GM18520 (cell line): ENCODE results near the gene NAA15.
A peak's percentile ranks its signal among the peaks of the same experiment; 100 is the strongest.
"Not testable (repeated sequence)": the region's sequence is repeated elsewhere in the genome, so short reads cannot be mapped to it uniquely, and the experiment has no call there.

Experiments
- ATAC-seq: cut with Tn5 transposase; IDR thresholded peaks from one replicate; pipeline ENCODE4 v1.9.1; 2021; ENCODE audit not compliant: unreplicated experiment

Gene NAA15

DNA sequence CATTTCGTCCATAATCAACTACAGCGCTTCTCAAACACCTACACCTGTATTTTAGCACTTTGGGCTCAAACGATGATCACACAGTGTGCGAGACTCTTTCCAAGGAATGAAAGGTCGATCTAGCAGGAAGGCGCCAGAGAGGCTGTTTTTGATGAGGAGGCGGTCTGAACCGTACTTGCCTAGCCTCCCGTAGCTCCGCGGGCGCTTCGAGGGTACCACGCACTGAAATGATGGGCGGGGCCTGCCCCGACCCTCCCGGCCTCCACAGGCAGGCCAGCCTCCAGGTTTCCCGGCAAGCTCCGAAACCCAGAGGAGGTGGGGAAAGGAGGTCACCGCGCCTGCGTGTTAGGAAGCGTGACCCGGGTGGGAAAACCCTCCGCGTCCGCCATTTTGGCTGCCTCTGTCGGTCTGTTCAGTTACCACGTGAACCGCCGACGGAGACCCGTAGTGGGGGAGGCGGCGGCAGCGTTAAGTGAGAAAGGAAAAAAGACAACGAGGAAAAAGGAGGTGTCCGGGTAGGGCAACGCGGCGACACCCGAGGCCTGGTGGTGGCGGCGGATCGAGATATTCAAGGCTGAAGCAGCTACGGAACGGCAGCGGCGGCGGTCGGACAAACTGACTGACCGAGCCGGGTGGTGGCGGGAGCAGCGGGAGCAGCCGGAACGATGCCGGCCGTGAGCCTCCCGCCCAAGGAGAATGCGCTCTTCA lies at the start of gene NAA15:
Gene NAA15, plus strand, starts transcription at position 393 of the 708 bp plus-strand sequence. Its CDS starts 273 bp downstream, at position 666.
- peak; percentile 78 for ATAC-seq

- no peak for ATAC-seq
These were observed 48.3 kb upstream of the NAA15 start for GRCh38 chr4:139253046-139253445.

- no peak for ATAC-seq
These were observed 47.6 kb upstream of the NAA15 start for GRCh38 chr4:139253713-139254112.

GRCh38 chr4:139255581-139255980 lies 45.7 kb upstream of the NAA15 start:
- not testable (repeated sequence) for ATAC-seq

DNA sequence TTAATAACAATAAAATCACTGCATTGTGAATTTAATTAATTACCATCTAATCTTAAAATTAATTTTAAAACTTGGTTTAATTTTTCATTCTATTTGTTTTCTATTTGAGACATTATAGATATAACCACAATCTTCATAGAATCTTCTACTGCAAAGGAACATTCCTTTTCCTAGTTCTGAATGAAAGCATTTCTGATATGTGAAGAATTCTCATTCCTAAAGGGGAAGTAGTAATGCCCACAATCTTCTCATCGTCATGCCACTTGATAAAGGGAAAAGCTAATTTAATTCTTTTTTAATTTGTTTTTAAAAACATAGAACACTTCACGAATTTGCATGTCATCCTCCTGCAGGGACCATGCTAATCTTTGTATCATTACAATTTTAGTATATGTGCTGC lies 45.0 kb upstream of the NAA15 start:
- ATAC-seq: no peak

- ATAC-seq: no peak
These were observed 35.7 kb upstream of the NAA15 start for GRCh38 chr4:139265654-139266053.

GRCh38 chr4:139266208-139266582 lies 35.1 kb upstream of the NAA15 start:
- ATAC-seq: no peak

- peak; percentile 91 for ATAC-seq
These were observed 34.6 kb upstream of the NAA15 start for GRCh38 chr4:139266583-139267257.

DNA sequence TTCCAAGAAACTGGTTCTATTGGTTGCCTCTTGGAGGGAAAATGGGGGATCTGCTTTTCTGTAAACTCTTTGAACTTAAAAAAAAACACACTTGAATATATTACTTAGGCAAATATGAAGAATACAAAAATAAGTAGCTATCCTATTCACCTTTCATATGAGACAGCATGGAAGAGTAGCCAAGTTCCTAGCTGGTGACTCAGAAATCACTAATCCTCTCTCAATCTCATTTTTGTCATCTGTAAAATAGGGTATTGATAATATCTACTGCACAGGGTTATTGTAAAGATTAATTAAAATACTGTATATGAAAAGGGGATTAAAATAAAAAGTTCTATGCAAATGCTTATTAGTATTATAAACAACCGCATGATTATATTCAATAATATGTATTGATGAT lies 34.0 kb upstream of the NAA15 start:
- ATAC-seq: no peak

- no peak for ATAC-seq
These were observed 27.5 kb upstream of the NAA15 start for GRCh38 chr4:139273835-139274234.

GRCh38 chr4:139274790-139275189 lies 26.5 kb upstream of the NAA15 start:
- ATAC-seq: no peak

GRCh38 chr4:139275281-139275735 lies 26.0 kb upstream of the NAA15 start:
- ATAC-seq: no peak

DNA sequence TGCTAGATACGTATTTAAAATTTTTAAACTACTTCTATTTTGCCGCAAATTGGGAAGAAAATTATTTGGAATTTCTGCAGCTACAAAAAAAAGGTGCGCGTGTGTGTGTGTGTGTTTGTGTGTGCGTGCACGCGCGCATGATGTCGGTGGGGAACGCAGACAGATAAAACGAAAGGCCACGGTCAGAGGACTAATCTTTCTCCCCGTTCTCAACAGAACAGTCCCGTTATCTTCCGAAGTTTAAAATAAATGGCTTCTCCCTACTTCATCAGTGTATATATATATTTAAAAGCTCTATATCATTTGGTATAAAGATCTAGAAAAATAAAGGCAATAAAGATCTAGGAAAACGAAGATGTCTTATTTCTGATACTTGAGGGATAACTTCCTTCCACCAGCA lies 22.8 kb upstream of the NAA15 start:
- no peak for ATAC-seq

- no peak for ATAC-seq
These were observed 22.2 kb upstream of the NAA15 start for GRCh38 chr4:139278912-139279759.

DNA sequence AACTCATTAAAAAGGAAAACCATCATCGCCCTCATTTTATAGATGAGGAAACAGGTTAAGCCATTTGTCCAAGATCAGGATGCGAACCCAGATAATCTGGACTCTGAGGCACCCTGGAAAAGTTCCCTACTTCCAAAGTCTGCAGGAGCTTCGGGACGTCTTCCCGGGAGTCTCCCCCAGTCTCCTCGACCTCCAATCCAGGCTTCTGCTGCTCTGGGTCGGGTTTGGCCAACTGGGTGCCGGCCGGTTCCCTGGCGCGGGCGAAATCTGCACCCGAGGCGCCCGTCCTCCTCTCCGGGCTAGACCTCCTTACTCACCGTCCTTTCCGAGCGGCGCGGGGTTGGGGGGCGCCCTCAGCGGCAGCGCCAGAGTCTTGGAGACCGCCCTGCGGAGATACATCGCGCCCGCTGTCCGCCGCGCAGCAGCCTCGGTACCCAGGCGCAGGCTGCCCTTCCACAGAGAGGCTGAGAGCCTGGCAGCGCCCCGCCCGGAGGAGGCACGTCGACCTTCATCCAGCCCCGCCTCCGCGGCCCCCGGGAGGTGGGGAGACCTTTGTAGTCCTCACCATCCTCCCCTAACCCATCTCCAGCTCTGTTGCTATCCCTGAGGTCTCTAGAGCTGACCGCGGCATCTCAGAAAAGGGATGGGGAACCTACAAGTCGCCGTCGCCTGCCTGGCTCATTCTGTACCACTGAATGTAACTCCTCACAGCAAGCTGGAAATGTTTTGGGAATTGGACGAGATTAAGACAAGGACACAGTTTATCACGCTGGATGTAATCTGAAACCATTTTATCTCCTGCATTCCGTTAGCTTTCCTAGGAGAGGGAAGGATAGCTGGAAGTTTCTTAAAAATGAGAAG lies 21.3 kb upstream of the NAA15 start, which contains the start of gene MGARP:
Gene MGARP, minus strand, starts transcription at position 466 of the 861 bp plus-strand sequence. Its CDS starts 67 bp downstream, at position 399.
- ATAC-seq: no peak

DNA sequence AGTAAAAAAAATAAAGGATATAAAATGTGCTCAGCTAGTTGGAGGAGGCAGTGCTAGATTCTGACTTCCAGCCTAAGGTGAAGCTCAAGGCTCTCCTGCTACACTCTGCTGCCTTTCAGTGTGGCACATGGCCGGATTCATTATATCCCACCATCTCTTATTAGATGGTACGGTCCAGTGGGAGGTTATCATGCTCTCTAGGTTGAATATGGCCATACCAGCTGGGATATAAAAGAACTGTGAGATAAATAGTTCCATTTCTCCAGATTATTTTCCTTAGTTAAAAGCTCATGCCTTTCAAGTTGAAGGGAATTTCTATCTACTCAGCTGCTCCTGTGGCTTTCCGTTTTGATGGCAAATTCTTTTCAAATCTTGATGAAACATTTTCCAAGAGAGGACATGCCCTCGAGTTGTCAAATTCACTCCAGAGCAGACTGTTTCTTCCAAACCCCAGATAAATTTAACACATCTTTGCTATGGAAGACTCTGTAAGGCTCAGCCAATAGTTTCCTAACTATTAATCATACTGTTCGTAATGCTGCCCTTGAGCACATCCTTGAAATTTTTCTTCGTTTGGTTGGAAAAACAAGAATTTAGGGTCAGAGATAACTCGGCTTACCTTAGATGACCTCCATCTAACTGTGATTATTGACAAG lies 19.1 kb upstream of the NAA15 start:
- ATAC-seq: no peak

DNA sequence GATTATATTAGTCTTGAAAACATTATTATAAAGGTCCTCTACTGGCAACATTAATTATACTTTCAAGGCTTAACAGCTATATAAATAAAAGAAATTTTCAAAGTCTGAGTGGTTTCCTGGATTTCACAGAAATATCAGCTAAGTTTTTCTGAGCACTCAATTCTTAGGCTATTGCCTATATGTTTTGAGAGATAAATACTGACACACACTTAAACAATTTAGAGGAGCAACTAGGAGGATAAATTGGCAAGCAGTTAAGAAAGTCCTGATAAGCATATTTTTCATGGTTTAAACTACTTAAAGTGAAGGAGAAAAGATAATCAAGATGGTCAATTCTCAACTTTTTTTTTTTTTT lies 18.6 kb upstream of the NAA15 start:
- ATAC-seq: no peak

DNA sequence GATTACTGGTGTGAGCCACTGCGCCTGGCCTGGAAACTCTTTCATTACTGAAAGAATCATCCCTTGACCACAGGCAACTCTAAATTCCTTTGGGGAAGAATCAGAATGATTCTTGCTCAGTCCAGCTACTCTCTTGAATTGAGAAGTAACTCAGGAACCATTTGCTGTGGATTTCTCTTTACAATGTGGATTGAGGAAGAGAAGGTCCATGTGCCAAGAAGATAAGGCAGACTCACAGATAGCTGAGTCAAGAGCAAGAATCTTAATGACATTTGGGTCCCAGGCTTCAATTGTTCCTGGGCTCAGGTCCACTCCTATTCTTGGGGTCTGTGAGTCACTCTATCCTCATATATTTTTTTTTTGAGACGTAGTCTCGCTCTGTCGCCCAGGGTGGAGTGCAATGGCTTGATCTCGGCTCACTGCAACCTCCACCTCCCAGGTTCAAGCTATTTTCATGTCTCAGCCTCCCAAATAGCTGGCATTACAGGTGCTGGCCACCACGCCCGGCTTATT lies 15.1 kb upstream of the NAA15 start:
- ATAC-seq: no peak

- ATAC-seq: peak; percentile 91
These were observed 5.9 kb upstream of the NAA15 start for GRCh38 chr4:139295206-139295941.
